ENCODE measurements around the gene HACD4.
"Not testable (repeated sequence)": the region's sequence is repeated elsewhere in the genome, so short reads cannot be mapped to it uniquely, and the experiment has no call there.

The HACD4 gene

DNA sequence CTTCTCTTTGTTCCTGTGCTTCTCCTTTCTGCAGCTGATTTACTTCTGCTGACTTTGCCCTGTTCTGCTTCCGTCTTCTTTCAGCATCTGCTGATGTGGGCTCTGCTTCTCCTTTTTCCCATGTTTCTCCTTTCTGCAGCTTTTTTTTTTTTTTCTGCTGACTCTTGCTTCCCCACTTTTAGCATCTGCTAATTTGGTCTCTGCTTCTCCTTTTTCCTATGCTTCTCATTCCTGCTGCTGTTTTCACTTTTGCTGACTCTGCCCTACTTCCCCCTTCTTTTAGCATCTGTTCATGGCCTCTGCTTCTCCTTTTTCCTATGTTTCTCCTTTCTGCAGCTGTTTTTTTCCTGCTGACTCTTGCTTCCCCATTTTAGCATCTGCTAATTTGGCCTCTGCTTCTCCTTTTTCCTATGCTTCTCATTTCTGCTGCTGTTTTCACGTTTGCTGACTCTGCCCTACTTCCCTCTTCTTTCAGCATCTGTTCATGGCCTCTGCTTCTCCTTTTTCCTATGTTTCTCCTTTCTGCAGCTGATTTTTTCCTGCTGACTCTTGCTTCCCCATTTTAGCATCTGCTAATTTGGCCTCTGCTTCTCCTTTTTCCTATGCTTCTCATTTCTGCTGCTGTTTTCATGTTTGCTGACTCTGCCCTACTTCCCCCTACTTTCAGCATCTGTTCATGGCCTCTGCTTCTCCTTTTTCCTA, 58.0 kb downstream of the HACD4 start:
- not testable (repeated sequence) for H3K27ac ChIP-seq (ENCODE audit: low read length); H3K4me1 ChIP-seq (ENCODE audit: control insufficient read depth, insufficient read depth, low read length); H3K9ac ChIP-seq (ENCODE audit: low read length in 2 of 2); H3K36me3 ChIP-seq (ENCODE audit: control insufficient read depth in 2 of 2, insufficient read depth in 2 of 2, low read length in 2 of 2); H3K9me3 ChIP-seq (ENCODE audit: control insufficient read depth in 2 of 2, low read length in 2 of 2); H3K27me3 ChIP-seq (ENCODE audit: control insufficient read depth in 1 of 2, insufficient read depth in 2 of 2, low read length in 2 of 2); H3K4me3 ChIP-seq (ENCODE audit: low read length in 2 of 2)

DNA sequence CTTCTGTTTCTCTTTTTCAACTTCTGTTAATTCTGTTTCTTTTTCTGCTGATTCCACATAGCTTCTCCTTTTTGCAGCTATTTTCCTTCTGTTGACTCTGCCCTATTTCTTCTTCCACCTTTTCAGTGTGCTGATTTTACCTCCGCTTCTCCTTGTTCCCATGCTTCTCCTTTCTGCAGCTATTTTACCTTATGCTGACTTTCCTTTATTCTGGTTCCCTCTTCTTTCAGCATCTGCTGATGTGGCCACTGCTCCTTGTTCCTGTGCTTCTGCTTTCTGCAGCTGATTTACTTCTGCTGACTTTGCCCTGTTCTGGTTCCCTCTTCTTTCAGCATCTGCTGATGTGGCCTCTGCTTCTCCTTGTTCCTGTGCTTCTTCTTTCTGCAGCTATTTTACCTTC, 58.8 kb downstream of the HACD4 start:
- Histone ChIP-seq H3K27ac (ENCODE audit: low read length) (no peak overlapping the region), H3K27me3 (ENCODE audit: control insufficient read depth in 1 of 2, insufficient read depth in 2 of 2, low read length in 2 of 2) (no peaks in the 10 kb centered on the region), H3K4me1 (ENCODE audit: control insufficient read depth, insufficient read depth, low read length) (no peaks in the 10 kb centered on the region), H3K36me3 (ENCODE audit: control insufficient read depth in 2 of 2, insufficient read depth in 2 of 2, low read length in 2 of 2) (peaks cover 2 to 6% of the 10 kb centered on the region in 2 donors), H3K9me3 (ENCODE audit: control insufficient read depth in 2 of 2, low read length in 2 of 2) (no peaks in the 10 kb centered on the region), H3K4me3 (ENCODE audit: low read length in 2 of 2) (no peak overlapping the region), H3K9ac (ENCODE audit: low read length in 2 of 2) (no peak overlapping the region)

DNA sequence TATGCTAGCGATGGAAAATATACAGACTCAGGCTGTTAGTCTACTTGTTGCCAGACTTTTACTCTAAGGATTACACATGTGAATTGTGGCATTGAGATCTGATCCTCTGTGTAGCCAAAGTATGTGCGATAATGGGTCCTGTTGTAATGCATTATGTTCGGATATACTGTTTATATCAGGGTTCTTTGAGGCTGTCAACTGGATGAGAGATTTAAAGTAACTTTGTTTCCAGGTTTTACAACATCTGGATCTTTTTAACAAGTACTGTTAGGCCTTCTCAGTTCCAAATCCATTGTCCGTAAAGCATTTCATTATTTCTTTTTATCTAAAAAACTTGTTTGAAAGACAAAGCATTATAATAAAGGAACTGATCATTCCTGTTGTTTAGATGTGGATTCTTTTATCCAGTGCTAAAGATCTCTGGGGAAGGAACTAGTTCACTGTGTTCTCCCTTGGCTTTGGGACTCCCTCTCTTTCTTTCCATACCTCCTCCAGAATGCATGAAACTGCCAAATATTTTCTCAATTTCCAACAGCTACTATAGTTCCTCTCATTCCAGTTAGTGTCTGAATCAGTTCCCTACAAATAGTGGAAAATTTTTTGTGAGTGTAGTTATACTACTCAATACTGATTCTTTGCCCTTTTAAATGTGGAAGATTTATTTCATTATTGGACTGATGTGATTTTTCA, 68.8 kb downstream of the HACD4 start:
- Histone ChIP-seq H3K4me1 (ENCODE audit: control insufficient read depth, insufficient read depth, low read length) (no peaks in the 10 kb centered on the region), H3K9me3 (ENCODE audit: control insufficient read depth in 2 of 2, low read length in 2 of 2) (no peaks in the 10 kb centered on the region), H3K36me3 (ENCODE audit: control insufficient read depth in 2 of 2, insufficient read depth in 2 of 2, low read length in 2 of 2) (no peaks in the 10 kb centered on the region), H3K27me3 (ENCODE audit: control insufficient read depth in 1 of 2, insufficient read depth in 2 of 2, low read length in 2 of 2) (no peaks in the 10 kb centered on the region), H3K9ac (ENCODE audit: low read length in 2 of 2) (peak overlapping the region in 1 of 2 donors; percentile 31), H3K4me3 (ENCODE audit: low read length in 2 of 2) (no peak overlapping the region), H3K27ac (ENCODE audit: low read length) (no peak overlapping the region)

GRCh38 chr9:20950707-20951106, 80.7 kb downstream of the HACD4 start:
- Histone ChIP-seq H3K9ac (ENCODE audit: low read length in 2 of 2) (no peak overlapping the region), H3K9me3 (ENCODE audit: control insufficient read depth in 2 of 2, low read length in 2 of 2) (no peaks in the 10 kb centered on the region), H3K4me1 (ENCODE audit: control insufficient read depth, insufficient read depth, low read length) (no peaks in the 10 kb centered on the region), H3K27ac (ENCODE audit: low read length) (no peak overlapping the region), H3K36me3 (ENCODE audit: control insufficient read depth in 2 of 2, insufficient read depth in 2 of 2, low read length in 2 of 2) (peaks cover 0 to 4% of the 10 kb centered on the region in 2 donors), H3K27me3 (ENCODE audit: control insufficient read depth in 1 of 2, insufficient read depth in 2 of 2, low read length in 2 of 2) (no peaks in the 10 kb centered on the region), H3K4me3 (ENCODE audit: low read length in 2 of 2) (no peak overlapping the region)

Measured in stomach smooth muscle (tissue), 2 donors.